GM18499 (cell line): Measurements from ENCODE around the gene NBPF12.
"Not testable (repeated sequence)": the region's sequence is repeated elsewhere in the genome, so short reads cannot be mapped to it uniquely, and the experiment has no call there.

Experiments used
- ATAC-seq: cut with Tn5 transposase; IDR thresholded peaks from one replicate; pipeline ENCODE4 v1.9.1; 2021; ENCODE audit warnings: moderate number of reproducible peaks; ENCODE audit not compliant: insufficient read depth, unreplicated experiment

The NBPF12 gene

DNA sequence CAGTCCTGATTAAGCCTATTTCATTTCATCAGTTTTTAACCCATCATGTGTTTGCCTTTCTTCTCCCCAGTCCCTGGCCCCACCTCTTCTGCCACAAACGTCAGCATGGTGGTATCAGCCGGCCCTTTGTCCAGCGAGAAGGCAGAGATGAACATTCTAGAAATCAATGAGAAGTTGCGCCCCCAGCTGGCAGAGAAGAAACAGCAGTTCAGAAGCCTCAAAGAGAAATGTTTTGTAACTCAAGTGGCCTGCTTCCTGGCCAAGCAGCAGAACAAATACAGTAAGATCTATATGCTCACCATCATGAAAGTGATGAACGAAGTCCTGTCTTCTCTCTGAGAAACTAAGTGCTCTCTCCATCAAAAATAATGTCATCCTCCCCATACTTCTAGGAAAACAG lies 34.6 kb downstream of the NBPF12 start:
- ATAC-seq: not testable (repeated sequence)

DNA sequence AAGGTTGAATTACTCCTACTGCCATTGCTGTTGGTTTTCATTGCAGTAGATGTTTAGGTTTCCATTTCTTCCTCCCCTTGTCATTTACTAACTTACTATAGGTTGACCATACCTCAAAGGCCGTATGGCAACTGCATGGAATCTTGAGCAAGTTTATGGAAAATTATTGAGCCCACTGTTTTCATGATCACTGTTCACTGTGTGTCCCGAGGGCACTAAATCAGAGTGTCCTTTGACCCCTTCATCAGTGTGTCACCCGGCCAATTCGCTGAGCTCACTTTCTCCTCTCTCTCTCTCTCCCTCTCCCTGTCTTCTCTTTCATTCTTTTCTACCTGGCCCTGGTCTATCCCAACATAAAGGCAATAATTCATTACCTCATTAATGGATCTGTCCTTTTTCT lies 47.7 kb downstream of the NBPF12 start:
- ATAC-seq: not testable (repeated sequence)

DNA sequence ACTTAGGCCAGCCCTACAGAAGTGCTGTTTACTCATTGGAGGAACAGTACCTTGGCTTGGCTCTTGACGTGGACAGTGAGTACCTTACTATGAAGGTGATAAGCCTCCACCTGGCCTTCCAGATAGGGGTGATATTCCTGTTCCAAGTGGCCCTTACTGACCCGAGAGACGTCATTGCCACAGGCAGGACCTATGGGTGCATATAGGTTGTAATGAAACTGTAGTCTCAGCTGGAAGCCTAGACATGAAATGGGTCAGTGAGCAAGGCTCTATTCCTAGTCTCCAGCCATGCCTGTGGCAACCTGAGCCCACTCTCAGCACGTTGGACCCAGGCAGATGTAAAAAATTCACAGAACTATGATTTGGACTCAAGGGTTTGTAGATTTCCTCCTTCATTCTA lies 48.3 kb downstream of the NBPF12 start:
- ATAC-seq: not testable (repeated sequence)

DNA sequence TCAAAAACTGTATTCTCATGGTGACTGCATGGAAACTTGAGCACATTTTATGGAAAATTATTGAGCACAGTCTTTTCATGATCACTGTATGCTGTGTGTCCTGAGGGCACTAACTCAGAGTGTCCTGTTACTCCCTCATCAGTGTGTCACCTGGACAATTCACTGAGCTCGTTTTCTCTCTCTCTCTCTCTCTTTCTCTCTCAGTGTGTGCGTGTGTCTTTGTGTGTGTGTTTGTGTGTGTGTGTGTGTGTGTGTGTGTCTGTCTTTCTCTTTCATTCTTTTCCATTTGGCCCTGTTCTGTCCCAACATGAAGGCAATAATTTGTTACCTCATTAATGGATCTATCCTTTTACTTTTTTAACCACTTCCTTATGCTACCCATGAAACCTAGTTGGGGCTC lies 49.4 kb downstream of the NBPF12 start:
- ATAC-seq: not testable (repeated sequence)

DNA sequence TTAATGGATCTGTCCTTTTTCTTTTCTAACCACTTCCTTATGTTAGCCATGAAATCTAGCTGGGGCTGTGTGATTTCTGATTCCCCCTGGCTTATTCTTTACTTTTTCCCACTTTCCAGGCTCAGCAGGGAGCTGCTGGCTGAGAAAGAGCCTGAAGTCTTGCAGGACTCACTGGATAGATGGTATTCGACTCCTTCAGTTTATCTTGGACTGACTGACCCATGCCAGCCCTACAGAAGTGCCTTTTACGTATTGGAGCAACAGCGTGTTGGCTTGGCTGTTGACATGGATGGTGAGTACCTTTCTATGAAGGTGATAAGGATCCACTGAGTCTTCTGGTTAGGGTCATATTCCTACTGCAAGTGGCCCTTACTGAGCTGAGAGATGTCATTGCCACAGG lies 51.3 kb downstream of the NBPF12 start:
- not testable (repeated sequence) for ATAC-seq

DNA sequence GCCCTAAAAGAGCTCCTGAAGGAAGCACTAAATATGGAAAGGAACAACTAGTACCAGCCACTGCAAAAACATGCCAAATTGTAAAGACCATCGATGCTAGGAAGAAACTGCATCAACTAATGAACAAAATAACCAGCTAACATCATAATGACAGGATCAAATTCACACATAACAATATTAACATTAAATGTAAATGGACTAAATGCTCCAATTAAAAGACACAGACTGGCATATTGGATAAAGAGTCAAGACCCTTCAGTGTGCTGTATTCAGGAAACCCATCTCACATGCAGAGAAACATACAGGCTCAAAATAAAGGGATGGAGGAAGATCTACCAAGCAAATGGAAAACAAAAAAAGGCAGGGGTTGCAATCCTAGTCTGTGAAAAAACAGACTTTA lies 70.4 kb downstream of the NBPF12 start:
- not testable (repeated sequence) for ATAC-seq

DNA sequence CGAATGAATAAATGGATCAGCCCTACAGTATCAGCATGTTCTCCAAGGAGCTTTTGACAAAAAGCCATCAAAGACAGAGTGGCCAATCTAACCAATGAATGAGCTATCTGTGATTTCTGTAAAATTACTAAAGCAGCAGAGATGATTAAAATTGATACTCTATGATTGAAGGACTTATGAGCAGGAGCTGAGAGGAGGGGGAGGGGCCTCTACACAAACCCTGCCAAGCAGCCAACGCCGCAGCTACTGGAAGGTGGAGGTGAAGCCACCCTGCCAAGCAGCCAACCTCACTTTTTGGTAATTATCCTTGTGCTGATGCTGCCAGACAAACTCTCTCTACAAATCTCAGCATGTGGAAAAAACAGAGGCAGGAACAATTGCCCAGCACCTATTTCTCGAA lies 88.9 kb downstream of the NBPF12 start:
- ATAC-seq: not testable (repeated sequence)

DNA sequence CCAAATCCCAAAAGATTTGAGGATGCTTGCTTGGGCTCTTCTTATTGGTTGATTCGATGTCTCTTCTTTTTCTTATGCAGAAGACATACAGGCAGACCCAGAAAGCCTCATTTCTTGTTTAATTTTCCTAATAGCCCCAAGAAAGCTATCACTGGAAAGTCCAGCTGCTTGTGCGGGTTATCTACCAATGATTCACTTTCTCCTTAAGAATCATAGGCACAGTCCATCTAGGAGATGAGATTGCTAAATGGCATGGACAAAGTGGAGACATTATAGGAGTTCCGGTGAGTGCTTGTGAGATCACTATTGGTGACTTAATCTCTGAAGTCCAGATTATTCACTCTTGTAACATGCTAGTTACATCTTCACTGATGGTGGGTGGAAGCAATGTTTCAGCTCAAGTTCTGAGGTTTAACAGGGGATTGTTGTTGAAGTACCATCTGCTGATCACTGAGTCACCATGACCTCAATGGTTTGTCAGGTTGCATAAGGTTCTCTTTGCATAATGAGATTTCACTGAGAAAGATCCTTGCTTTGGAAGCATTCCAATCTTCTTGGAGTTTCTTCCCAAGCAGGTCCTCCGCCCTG lies 92.0 kb downstream of the NBPF12 start:
- ATAC-seq: not testable (repeated sequence)

DNA sequence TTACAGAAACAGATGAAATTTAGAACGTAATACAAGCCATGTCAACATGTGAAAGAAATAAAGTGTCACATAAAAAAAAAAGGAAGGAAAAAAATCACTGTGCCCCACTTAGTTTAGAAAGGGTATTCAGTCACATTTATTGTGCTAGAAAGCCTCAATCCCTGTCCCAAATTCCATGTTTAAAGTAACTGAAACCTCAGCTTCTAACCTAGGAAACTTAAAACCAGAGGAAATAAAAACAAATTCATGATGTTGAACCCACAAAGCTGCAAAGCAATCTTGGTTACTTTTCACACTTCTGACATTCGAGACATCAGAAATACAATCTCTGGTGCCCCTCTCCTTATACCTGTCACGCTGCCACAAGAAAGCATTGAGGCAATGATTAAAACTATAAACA lies 101.8 kb downstream of the NBPF12 start:
- no peak for ATAC-seq

DNA sequence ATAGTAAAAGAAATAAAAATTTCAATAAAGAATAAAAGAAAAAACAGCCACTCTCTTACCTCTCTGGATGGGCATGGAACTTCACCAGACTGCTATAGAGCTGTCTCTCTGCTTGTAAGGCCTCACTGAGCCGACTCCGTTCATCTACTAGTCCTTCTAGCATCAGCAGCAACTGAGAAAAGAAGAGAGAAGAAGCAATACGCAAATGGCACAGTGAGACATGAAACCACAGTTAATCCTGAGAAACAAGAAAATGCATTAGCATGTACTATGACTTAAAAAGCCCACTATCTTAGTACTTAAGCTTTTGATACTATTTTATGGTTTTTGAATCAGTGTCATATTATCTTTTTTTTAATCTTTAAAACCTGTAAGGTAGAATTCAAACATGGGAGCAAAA lies 104.8 kb downstream of the NBPF12 start:
- ATAC-seq: not testable (repeated sequence)

DNA sequence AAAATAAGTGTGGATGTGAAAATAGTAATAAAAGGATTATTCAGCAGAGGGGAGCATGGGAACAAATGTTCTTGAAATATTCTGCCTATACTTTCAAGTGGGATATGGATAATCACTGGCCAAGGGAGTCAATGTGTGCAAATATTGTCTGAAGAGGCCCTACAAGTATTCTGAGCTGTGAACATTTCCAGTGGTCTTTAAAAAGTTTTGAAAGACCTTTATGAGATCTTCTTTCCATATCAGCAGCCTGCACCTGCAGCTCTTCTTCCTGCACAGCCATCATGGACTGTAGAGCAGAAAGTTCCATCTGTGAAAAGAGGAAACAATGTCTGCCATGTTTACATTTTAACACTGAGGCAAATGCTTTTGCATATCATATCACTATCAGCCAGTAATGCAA lies 106.4 kb downstream of the NBPF12 start:
- not testable (repeated sequence) for ATAC-seq
